MM.1S (cell line): ENCODE data around the gene SMPD4.
"Not testable (repeated sequence)": the region's sequence is repeated elsewhere in the genome, so short reads cannot be mapped to it uniquely, and the experiment has no call there.

Experiments
- EZH2 ChIP-seq: fragments of 300-600 bp; sonication (generic); optimal IDR thresholded peaks from 2 replicates; pipeline ENCODE3; 2017; ENCODE audit warnings: low read depth, mild to moderate bottlenecking, antibody characterized with exemption, low read length, mixed read lengths
- EZH2phosphoT487 ChIP-seq: fragments of 300-600 bp; sonication (generic); IDR thresholded peaks from 2 replicates; pipeline ENCODE4 v1.6.1; 2018; ENCODE audit warnings: antibody characterized with exemption, low read length
- TF ChIP-seq, protein P1 (sequence below): fragments of 300-600 bp; sonication (generic); IDR thresholded peaks from 2 replicates; pipeline ENCODE4 v1.5.1; 2016; ENCODE audit warnings: antibody characterized with exemption, low read length, mixed read lengths

- TF ChIP-seq, protein P1, sequence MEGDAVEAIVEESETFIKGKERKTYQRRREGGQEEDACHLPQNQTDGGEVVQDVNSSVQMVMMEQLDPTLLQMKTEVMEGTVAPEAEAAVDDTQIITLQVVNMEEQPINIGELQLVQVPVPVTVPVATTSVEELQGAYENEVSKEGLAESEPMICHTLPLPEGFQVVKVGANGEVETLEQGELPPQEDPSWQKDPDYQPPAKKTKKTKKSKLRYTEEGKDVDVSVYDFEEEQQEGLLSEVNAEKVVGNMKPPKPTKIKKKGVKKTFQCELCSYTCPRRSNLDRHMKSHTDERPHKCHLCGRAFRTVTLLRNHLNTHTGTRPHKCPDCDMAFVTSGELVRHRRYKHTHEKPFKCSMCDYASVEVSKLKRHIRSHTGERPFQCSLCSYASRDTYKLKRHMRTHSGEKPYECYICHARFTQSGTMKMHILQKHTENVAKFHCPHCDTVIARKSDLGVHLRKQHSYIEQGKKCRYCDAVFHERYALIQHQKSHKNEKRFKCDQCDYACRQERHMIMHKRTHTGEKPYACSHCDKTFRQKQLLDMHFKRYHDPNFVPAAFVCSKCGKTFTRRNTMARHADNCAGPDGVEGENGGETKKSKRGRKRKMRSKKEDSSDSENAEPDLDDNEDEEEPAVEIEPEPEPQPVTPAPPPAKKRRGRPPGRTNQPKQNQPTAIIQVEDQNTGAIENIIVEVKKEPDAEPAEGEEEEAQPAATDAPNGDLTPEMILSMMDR: not testable (repeated sequence)
- TF ChIP-seq EZH2, EZH2phosphoT487: not testable (repeated sequence)
These were observed 24.0 kb downstream of the SMPD4 start for GRCh38 chr2:130157354-130157753.
